HEK293 (cell line): ENCODE measurements around the gene LMAN2L.

Source experiments
- BCL11A ChIP-seq: fragments of 450-650 bp; formaldehyde crosslinking; IDR thresholded peaks from 2 replicates; pipeline ENCODE4 v1.5.1; 2016; ENCODE audit warnings: low read depth, missing biosample characterization, missing genetic modification characterization
- ZNF366 ChIP-seq: fragments of 450-650 bp; formaldehyde crosslinking; conservative IDR thresholded peaks from 2 replicates; pipeline ENCODE4 v1.5.1; 2016; ENCODE audit warnings: missing biosample characterization, missing genetic modification characterization
- ZNF423 ChIP-seq: fragments of 450-650 bp; formaldehyde crosslinking; IDR thresholded peaks from 2 replicates; pipeline ENCODE4 v1.5.1; 2016; ENCODE audit warnings: missing biosample characterization, missing genetic modification characterization
- ZNF426 ChIP-seq: fragments of 450-650 bp; formaldehyde crosslinking; IDR thresholded peaks from 2 replicates; pipeline ENCODE4 v1.5.1; 2017; ENCODE audit warnings: missing biosample characterization, missing genetic modification characterization, mild to moderate bottlenecking, inconsistent platforms, moderate library complexity
- ZNF561 ChIP-seq: fragments of 450-650 bp; IDR thresholded peaks from 2 replicates; pipeline ENCODE4 v1.5.1; 2018; ENCODE audit warnings: missing biosample characterization, missing genetic modification characterization, borderline replicate concordance
- ZNF626 ChIP-seq: fragments of 450-650 bp; sonication (Bioruptor Pico); formaldehyde crosslinking; IDR thresholded peaks from 2 replicates; pipeline ENCODE4 v1.5.1; 2018; ENCODE audit warnings: missing biosample characterization, missing genetic modification characterization, inconsistent platforms
- ZNF629 ChIP-seq: fragments of 450-650 bp; formaldehyde crosslinking; IDR thresholded peaks from 2 replicates; pipeline ENCODE4 v1.5.1; 2017; ENCODE audit warnings: missing biosample characterization, missing genetic modification characterization
- ZNF660 ChIP-seq: fragments of 450-650 bp; IDR thresholded peaks from 2 replicates; pipeline ENCODE4 v1.5.1; 2018; ENCODE audit warnings: missing biosample characterization, mild to moderate bottlenecking, missing genetic modification characterization
- ZSCAN30 ChIP-seq: fragments of 450-650 bp; IDR thresholded peaks from 2 replicates; pipeline ENCODE4 v1.5.1; 2018; ENCODE audit warnings: missing biosample characterization, mild to moderate bottlenecking, missing genetic modification characterization, moderate library complexity
- TF ChIP-seq, protein P1 (sequence below): fragments of 450-650 bp; formaldehyde crosslinking; IDR thresholded peaks from 2 replicates; pipeline ENCODE4 v1.5.1; 2017; ENCODE audit warnings: missing biosample characterization, missing genetic modification characterization
- TF ChIP-seq, protein P2 (sequence below): fragments of 450-650 bp; formaldehyde crosslinking; IDR thresholded peaks from 2 replicates; pipeline ENCODE4 v1.5.1; 2016; ENCODE audit warnings: missing biosample characterization, missing genetic modification characterization
- TF ChIP-seq, protein P3 (sequence below): fragments of 450-650 bp; formaldehyde crosslinking; IDR thresholded peaks from 2 replicates; pipeline ENCODE4 v1.5.1; 2016; ENCODE audit warnings: missing biosample characterization, missing genetic modification characterization, borderline replicate concordance
- TF ChIP-seq, protein P4 (sequence below): fragments of 450-650 bp; formaldehyde crosslinking; IDR thresholded peaks from 2 replicates; pipeline ENCODE4 v1.5.1; 2016; ENCODE audit warnings: missing biosample characterization, missing genetic modification characterization

DNA sequence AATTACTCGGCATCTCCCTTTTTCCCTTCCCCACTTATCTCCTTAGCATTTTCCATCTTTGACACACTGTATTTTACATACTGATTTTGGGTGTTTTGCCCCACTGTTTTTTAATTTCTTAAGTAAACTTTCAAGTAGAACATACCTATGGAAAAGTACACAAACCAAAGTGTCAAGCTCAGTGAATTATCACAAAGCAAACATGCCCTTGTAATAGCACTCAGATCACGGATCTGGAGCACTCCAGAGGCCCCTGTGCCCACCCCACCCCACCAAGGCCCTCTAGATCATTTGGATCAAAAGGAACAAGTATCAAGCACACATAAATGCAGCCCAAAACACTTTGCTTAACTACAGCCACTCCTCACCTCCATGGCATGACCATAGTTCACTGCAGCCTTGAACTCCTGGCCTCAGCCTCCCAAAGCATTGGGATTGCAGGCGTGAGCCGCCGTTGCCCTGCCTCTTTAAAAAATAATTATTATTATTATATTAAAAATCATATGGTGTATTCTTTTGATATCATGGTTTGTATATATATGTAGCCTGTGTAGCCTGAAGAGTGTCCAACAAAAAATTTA lies 59.2 kb downstream of the LMAN2L start:
- TF ChIP-seq, protein P1, sequence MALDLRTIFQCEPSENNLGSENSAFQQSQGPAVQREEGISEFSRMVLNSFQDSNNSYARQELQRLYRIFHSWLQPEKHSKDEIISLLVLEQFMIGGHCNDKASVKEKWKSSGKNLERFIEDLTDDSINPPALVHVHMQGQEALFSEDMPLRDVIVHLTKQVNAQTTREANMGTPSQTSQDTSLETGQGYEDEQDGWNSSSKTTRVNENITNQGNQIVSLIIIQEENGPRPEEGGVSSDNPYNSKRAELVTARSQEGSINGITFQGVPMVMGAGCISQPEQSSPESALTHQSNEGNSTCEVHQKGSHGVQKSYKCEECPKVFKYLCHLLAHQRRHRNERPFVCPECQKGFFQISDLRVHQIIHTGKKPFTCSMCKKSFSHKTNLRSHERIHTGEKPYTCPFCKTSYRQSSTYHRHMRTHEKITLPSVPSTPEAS (tag by site-specific recombination) = no peak
- TF ChIP-seq ZNF366 (tag by site-specific recombination) (no peak), ZNF629 (tag by site-specific recombination) (no peak), ZNF423 (tag by site-specific recombination) (no peak), ZNF660 (tag by site-specific recombination) (no peak), ZNF426 (tag by site-specific recombination) (no peak), BCL11A (tag by site-specific recombination) (no peak), ZNF561 (tag by site-specific recombination) (no peak), ZSCAN30 (no peak), ZNF626 (tag by site-specific recombination) (no peak)
- TF ChIP-seq, protein P2, sequence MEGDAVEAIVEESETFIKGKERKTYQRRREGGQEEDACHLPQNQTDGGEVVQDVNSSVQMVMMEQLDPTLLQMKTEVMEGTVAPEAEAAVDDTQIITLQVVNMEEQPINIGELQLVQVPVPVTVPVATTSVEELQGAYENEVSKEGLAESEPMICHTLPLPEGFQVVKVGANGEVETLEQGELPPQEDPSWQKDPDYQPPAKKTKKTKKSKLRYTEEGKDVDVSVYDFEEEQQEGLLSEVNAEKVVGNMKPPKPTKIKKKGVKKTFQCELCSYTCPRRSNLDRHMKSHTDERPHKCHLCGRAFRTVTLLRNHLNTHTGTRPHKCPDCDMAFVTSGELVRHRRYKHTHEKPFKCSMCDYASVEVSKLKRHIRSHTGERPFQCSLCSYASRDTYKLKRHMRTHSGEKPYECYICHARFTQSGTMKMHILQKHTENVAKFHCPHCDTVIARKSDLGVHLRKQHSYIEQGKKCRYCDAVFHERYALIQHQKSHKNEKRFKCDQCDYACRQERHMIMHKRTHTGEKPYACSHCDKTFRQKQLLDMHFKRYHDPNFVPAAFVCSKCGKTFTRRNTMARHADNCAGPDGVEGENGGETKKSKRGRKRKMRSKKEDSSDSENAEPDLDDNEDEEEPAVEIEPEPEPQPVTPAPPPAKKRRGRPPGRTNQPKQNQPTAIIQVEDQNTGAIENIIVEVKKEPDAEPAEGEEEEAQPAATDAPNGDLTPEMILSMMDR = no peak
- TF ChIP-seq, protein P3, sequence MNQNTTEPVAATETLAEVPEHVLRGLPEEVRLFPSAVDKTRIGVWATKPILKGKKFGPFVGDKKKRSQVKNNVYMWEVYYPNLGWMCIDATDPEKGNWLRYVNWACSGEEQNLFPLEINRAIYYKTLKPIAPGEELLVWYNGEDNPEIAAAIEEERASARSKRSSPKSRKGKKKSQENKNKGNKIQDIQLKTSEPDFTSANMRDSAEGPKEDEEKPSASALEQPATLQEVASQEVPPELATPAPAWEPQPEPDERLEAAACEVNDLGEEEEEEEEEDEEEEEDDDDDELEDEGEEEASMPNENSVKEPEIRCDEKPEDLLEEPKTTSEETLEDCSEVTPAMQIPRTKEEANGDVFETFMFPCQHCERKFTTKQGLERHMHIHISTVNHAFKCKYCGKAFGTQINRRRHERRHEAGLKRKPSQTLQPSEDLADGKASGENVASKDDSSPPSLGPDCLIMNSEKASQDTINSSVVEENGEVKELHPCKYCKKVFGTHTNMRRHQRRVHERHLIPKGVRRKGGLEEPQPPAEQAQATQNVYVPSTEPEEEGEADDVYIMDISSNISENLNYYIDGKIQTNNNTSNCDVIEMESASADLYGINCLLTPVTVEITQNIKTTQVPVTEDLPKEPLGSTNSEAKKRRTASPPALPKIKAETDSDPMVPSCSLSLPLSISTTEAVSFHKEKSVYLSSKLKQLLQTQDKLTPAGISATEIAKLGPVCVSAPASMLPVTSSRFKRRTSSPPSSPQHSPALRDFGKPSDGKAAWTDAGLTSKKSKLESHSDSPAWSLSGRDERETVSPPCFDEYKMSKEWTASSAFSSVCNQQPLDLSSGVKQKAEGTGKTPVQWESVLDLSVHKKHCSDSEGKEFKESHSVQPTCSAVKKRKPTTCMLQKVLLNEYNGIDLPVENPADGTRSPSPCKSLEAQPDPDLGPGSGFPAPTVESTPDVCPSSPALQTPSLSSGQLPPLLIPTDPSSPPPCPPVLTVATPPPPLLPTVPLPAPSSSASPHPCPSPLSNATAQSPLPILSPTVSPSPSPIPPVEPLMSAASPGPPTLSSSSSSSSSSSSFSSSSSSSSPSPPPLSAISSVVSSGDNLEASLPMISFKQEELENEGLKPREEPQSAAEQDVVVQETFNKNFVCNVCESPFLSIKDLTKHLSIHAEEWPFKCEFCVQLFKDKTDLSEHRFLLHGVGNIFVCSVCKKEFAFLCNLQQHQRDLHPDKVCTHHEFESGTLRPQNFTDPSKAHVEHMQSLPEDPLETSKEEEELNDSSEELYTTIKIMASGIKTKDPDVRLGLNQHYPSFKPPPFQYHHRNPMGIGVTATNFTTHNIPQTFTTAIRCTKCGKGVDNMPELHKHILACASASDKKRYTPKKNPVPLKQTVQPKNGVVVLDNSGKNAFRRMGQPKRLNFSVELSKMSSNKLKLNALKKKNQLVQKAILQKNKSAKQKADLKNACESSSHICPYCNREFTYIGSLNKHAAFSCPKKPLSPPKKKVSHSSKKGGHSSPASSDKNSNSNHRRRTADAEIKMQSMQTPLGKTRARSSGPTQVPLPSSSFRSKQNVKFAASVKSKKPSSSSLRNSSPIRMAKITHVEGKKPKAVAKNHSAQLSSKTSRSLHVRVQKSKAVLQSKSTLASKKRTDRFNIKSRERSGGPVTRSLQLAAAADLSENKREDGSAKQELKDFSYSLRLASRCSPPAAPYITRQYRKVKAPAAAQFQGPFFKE = no peak
- TF ChIP-seq, protein P4, sequence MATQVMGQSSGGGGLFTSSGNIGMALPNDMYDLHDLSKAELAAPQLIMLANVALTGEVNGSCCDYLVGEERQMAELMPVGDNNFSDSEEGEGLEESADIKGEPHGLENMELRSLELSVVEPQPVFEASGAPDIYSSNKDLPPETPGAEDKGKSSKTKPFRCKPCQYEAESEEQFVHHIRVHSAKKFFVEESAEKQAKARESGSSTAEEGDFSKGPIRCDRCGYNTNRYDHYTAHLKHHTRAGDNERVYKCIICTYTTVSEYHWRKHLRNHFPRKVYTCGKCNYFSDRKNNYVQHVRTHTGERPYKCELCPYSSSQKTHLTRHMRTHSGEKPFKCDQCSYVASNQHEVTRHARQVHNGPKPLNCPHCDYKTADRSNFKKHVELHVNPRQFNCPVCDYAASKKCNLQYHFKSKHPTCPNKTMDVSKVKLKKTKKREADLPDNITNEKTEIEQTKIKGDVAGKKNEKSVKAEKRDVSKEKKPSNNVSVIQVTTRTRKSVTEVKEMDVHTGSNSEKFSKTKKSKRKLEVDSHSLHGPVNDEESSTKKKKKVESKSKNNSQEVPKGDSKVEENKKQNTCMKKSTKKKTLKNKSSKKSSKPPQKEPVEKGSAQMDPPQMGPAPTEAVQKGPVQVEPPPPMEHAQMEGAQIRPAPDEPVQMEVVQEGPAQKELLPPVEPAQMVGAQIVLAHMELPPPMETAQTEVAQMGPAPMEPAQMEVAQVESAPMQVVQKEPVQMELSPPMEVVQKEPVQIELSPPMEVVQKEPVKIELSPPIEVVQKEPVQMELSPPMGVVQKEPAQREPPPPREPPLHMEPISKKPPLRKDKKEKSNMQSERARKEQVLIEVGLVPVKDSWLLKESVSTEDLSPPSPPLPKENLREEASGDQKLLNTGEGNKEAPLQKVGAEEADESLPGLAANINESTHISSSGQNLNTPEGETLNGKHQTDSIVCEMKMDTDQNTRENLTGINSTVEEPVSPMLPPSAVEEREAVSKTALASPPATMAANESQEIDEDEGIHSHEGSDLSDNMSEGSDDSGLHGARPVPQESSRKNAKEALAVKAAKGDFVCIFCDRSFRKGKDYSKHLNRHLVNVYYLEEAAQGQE (tag by site-specific recombination) = no peak
